Measurements from ENCODE around the gene ZFAND3.

The ZFAND3 gene

GRCh38 chr6:37862992-37863391 is 43.5 kb downstream of the ZFAND3 start:
- TF ChIP-seq CTCF (IDR thresholded peaks at IDR 0.05; ENCODE audit: low read length) (no peak), EZH2 (IDR thresholded peaks at IDR 0.05; ENCODE audit: borderline replicate concordance, low read length) (no peak)
- H3K27ac ChIP-seq (ENCODE audit: low read depth, low read length, poor library complexity, severe bottlenecking), result no peak overlapping the region
- H3K4me2 ChIP-seq (ENCODE audit: low read length), result no peak overlapping the region
- no peaks in the 10 kb centered on the region for H3F3A ChIP-seq (ENCODE audit: insufficient read depth, low read length)
- no peak overlapping the region for H3K4me3 ChIP-seq (ENCODE audit: low read depth, low read length, poor library complexity, severe bottlenecking)
- H2AFZ ChIP-seq (ENCODE audit: low read length), result no peak overlapping the region
- H3K4me1 ChIP-seq (ENCODE audit: insufficient read depth, low read length, severe bottlenecking), result peaks cover 11% of the 10 kb centered on the region
- H3K9me2 ChIP-seq (ENCODE audit: low read depth, low read length), result no peaks in the 10 kb centered on the region
- no peaks in the 10 kb centered on the region for H3K27me3 ChIP-seq (ENCODE audit: insufficient read depth, low read length)
- H3K9me3 ChIP-seq (ENCODE audit: low read length), result no peaks in the 10 kb centered on the region
- H3K79me2 ChIP-seq (ENCODE audit: insufficient read depth, low read length), result no peaks in the 10 kb centered on the region
- H3K36me3 ChIP-seq (ENCODE audit: insufficient read depth, low read length), result no peaks in the 10 kb centered on the region
- H3K9ac ChIP-seq (ENCODE audit: low read length), result no peak overlapping the region
- H4K20me1 ChIP-seq (ENCODE audit: insufficient read depth, low read length), result no peaks in the 10 kb centered on the region

- no peaks in the 10 kb centered on the region for H3K9me3 ChIP-seq (ENCODE audit: low read length)
- H3K27ac ChIP-seq (ENCODE audit: low read depth, low read length, poor library complexity, severe bottlenecking), result no peak overlapping the region
- no peak overlapping the region for H3K4me2 ChIP-seq (ENCODE audit: low read length)
- no peak overlapping the region for H3K4me3 ChIP-seq (ENCODE audit: low read depth, low read length, poor library complexity, severe bottlenecking)
- no peak overlapping the region for H2AFZ ChIP-seq (ENCODE audit: low read length)
- H3K4me1 ChIP-seq (ENCODE audit: insufficient read depth, low read length, severe bottlenecking), result peaks cover 13% of the 10 kb centered on the region
- no peaks in the 10 kb centered on the region for H3F3A ChIP-seq (ENCODE audit: insufficient read depth, low read length)
- no peaks in the 10 kb centered on the region for H3K27me3 ChIP-seq (ENCODE audit: insufficient read depth, low read length)
- H4K20me1 ChIP-seq (ENCODE audit: insufficient read depth, low read length), result no peaks in the 10 kb centered on the region
- no peak for TF ChIP-seq EZH2 (IDR thresholded peaks at IDR 0.05; ENCODE audit: borderline replicate concordance, low read length)
- H3K79me2 ChIP-seq (ENCODE audit: insufficient read depth, low read length), result no peaks in the 10 kb centered on the region
- no peaks in the 10 kb centered on the region for H3K9me2 ChIP-seq (ENCODE audit: low read depth, low read length)
- H3K36me3 ChIP-seq (ENCODE audit: insufficient read depth, low read length), result no peaks in the 10 kb centered on the region
- no peak overlapping the region for H3K9ac ChIP-seq (ENCODE audit: low read length)
Measured at GRCh38 chr6:37864250-37864649, 44.7 kb downstream of the ZFAND3 start.

GRCh38 chr6:37865504-37865903 is 46.0 kb downstream of the ZFAND3 start:
- H3K4me3 ChIP-seq (ENCODE audit: low read depth, low read length, poor library complexity, severe bottlenecking), result no peak overlapping the region
- H3K27me3 ChIP-seq (ENCODE audit: insufficient read depth, low read length), result no peaks in the 10 kb centered on the region
- H3K36me3 ChIP-seq (ENCODE audit: insufficient read depth, low read length), result no peaks in the 10 kb centered on the region
- no peaks in the 10 kb centered on the region for H4K20me1 ChIP-seq (ENCODE audit: insufficient read depth, low read length)
- no peaks in the 10 kb centered on the region for H3K9me3 ChIP-seq (ENCODE audit: low read length)
- H3K4me1 ChIP-seq (ENCODE audit: insufficient read depth, low read length, severe bottlenecking), result peaks cover 13% of the 10 kb centered on the region
- no peak overlapping the region for H3K9ac ChIP-seq (ENCODE audit: low read length)
- H3K27ac ChIP-seq (ENCODE audit: low read depth, low read length, poor library complexity, severe bottlenecking), result no peak overlapping the region
- no peaks in the 10 kb centered on the region for H3K9me2 ChIP-seq (ENCODE audit: low read depth, low read length)
- H3F3A ChIP-seq (ENCODE audit: insufficient read depth, low read length), result no peaks in the 10 kb centered on the region
- H3K79me2 ChIP-seq (ENCODE audit: insufficient read depth, low read length), result no peaks in the 10 kb centered on the region; the same call in 1 of the 2 replicates
- no peak for TF ChIP-seq EZH2 (IDR thresholded peaks at IDR 0.05; ENCODE audit: borderline replicate concordance, low read length)
- TF ChIP-seq CTCF (IDR thresholded peaks at IDR 0.05; ENCODE audit: low read length), result no peak
- no peak overlapping the region for H2AFZ ChIP-seq (ENCODE audit: low read length)
- no peak overlapping the region for H3K4me2 ChIP-seq (ENCODE audit: low read length)

All from OCI-LY1 (cell line).